HepG2 (cell line): ENCODE results near the gene MRPL38. TPM values are rescaled to one million over a fixed set of nuclear protein-coding genes. Genes with fewer than 3 reads are reported as not detected.

ENCODE experiments used
- ATAC-seq: fragments of 200-7000 bp; cut with Tn5 transposase; 3 replicates; pipeline ENCODE4 v1.9.1; 2020; ENCODE audit warnings: mild to moderate bottlenecking, moderate library complexity
- BruUV-seq: library from RNA; stranded (reverse); fragments of 400-500 nt; replicated peaks from 2 replicates; lab custom pipeline; 2021; lab: Mats Ljungman, UMichigan
- CTCF ChIA-PET: fragments of 300-600 bp; formaldehyde crosslinking; extraction: SDS; loops from one replicate; lab custom pipeline; 2021; ENCODE audit warnings: low total read pairs, inconsistent platforms, low intra/inter-chr PET ratio; lab: Yijun Ruan, JAX
- POLR2A ChIA-PET: fragments of 350-600 bp; sonication (Branson Sonifier 250); formaldehyde crosslinking; loops from one replicate; lab custom pipeline; 2020; ENCODE audit warnings: antibody characterized with exemption, inconsistent platforms; lab: Yijun Ruan, JAX
- DNase-seq: peaks from one replicate; pipeline ENCODE4 v3.0.0-alpha.2; 2015; ENCODE audit warnings: low spot score
- FAIRE-seq: peaks from 3 replicates; lab custom pipeline; 2011; peaks lifted over from hg19 to GRCh38; lab: Jason Lieb, UNC
- H2AFZ ChIP-seq: one replicate; pipeline ENCODE4 v1.6.1; 2011; ENCODE audit warnings: low read length, inconsistent platforms
- H3K27ac ChIP-seq: fragments of 300-600 bp; 3 replicates; pipeline ENCODE4 v1.8.0; 2011; ENCODE audit warnings: mixed run types, mild to moderate bottlenecking, mixed read lengths, low read length, inconsistent platforms; ENCODE audit not compliant: insufficient read depth; ENCODE audit errors: extremely low read length
- H3K27me3 ChIP-seq, 2 experiments: fragments of 200-600 bp in 1 of 2; 2 replicates in 1 of 2; 3 replicates in 1 of 2; pipeline versions ENCODE4 v1.6.0 to v1.8.0; 2011; ENCODE audit warnings: low read length in 2 of 2, mild to moderate bottlenecking in 2 of 2, moderate library complexity in 2 of 2, inconsistent platforms in 1 of 2; ENCODE audit not compliant: insufficient read depth in 2 of 2, control insufficient read depth in 1 of 2
- H3K36me3 ChIP-seq, 2 experiments: fragments of 200-600 bp in 1 of 2; replicated peaks in 1 of 2; 2 replicates in 1 of 2; 3 replicates in 1 of 2; pipeline versions ENCODE4 v1.5.1 to v1.8.0; 2011; ENCODE audit warnings: low read length in 2 of 2, inconsistent platforms in 1 of 2; ENCODE audit not compliant: insufficient read depth in 2 of 2, control insufficient read depth in 1 of 2
- H3K4me1 ChIP-seq: 2 replicates; pipeline ENCODE4 v1.5.1; 2012; ENCODE audit warnings: low read length, inconsistent platforms; ENCODE audit not compliant: insufficient read depth
- H3K4me2 ChIP-seq: 2 replicates; pipeline ENCODE4 v1.6.0; 2011; ENCODE audit warnings: low read depth, low read length, inconsistent platforms
- H3K4me3 ChIP-seq, 3 experiments: fragments of 200-600 bp in 1 of 3; sonication (generic), shearing (Covaris generic) in 1 of 3; replicated peaks in 1 of 3; 2 replicates each; pipeline ENCODE4 v1.5.1; 2011 to 2016; ENCODE audit warnings: low read length in 3 of 3, inconsistent platforms in 2 of 3, low read depth in 2 of 3, mild to moderate bottlenecking in 2 of 3, control low read depth in 1 of 3, mixed read lengths in 1 of 3; ENCODE audit not compliant: insufficient read depth in 1 of 3
- H3K79me2 ChIP-seq: one replicate; pipeline ENCODE4 v1.6.1; 2011; ENCODE audit warnings: low read length, inconsistent platforms; ENCODE audit not compliant: insufficient read depth
- H3K9ac ChIP-seq: 2 replicates; pipeline ENCODE4 v1.6.0; 2011; ENCODE audit warnings: mild to moderate bottlenecking, low read depth, low read length, inconsistent platforms; ENCODE audit not compliant: insufficient read depth
- H3K9me3 ChIP-seq: 2 replicates; pipeline ENCODE4 v1.5.1; 2012; ENCODE audit warnings: mild to moderate bottlenecking, low read length
- H4K20me1 ChIP-seq: 2 replicates; pipeline ENCODE4 v1.6.0; 2011; ENCODE audit warnings: inconsistent platforms, mild to moderate bottlenecking, low read length, moderate library complexity; ENCODE audit not compliant: insufficient read depth
- HIC2 ChIP-seq: sonication (generic); formaldehyde crosslinking; IDR thresholded peaks from 2 replicates; pipeline ENCODE4 v1.9.0; 2022; ENCODE audit warnings: low read depth, missing genetic modification reagents
- KIAA2018 ChIP-seq: sonication (generic); formaldehyde crosslinking; IDR thresholded peaks from 2 replicates; pipeline ENCODE4 v1.5.0; 2020; ENCODE audit warnings: mild to moderate bottlenecking, missing genetic modification reagents, borderline replicate concordance
- KLF11 ChIP-seq: IDR thresholded peaks from 2 replicates; pipeline ENCODE4 v1.6.1; 2016; ENCODE audit warnings: missing compliant biosample characterization
- NR2F1 ChIP-seq, 2 experiments: fragments of 450-650 bp in 1 of 2; formaldehyde crosslinking in 1 of 2; IDR thresholded peaks; 2 replicates each; pipeline versions ENCODE4 v1.5.0 to v1.6.1; 2016 to 2020; ENCODE audit warnings: mild to moderate bottlenecking in 1 of 2, missing compliant biosample characterization in 1 of 2, missing genetic modification reagents in 1 of 2, moderate library complexity in 1 of 2
- NR2F6 ChIP-seq, 2 experiments: IDR thresholded peaks; 2 replicates each; pipeline ENCODE4 v1.6.1; 2016; ENCODE audit warnings: antibody characterized with exemption in 1 of 2, mild to moderate bottlenecking in 1 of 2
- PHF20 ChIP-seq: sonication (generic); formaldehyde crosslinking; IDR thresholded peaks from 2 replicates; pipeline ENCODE4 v1.5.0; 2020; ENCODE audit warnings: mild to moderate bottlenecking, missing genetic modification reagents
- SETDB1 ChIP-seq: sonication (generic); formaldehyde crosslinking; IDR thresholded peaks from 2 replicates; pipeline ENCODE4 v1.5.1; 2020; ENCODE audit warnings: missing genetic modification reagents, mild to moderate bottlenecking, borderline replicate concordance
- ZBTB33 ChIP-seq: sonication (generic); formaldehyde crosslinking; IDR thresholded peaks from 2 replicates; pipeline ENCODE4 v1.4.0; 2020; ENCODE audit warnings: missing genetic modification reagents
- WGBS: methylation state at CpG from one replicate; pipeline ENCODE4 v1.1.6; 2017; ENCODE audit warnings: low lambda C conversion rate; 5-methylcytosine and 5-hydroxymethylcytosine counted together
- in situ Hi-C: cut with HindIII; loops from 2 replicates; pipeline ENCODE4 v1.10.0; 2017; ENCODE audit warnings: low pct_unique_long_range_greater_than_20kb; ENCODE audit not compliant: extremely low pct_ligation_motif_present
- intact Hi-C: fragments of 100-400 bp; cut with micrococcal nuclease; formaldehyde crosslinking; loops from one replicate; pipeline ENCODE4 v1.10.0; 2022; ENCODE audit not compliant: unreplicated experiment
- polyA plus RNA-seq, 8 experiments: library from polyadenylated mRNA; depleted of rRNA in 3 of 8; stranded (reverse) in 7 of 8; unstranded in 1 of 8; fragments of >200 nt; fragmentation: Illumina TruSeq in 4 of 8; extraction: Trizol in 4 of 8; gene quantifications; 2 replicates each; pipeline versions ENCODE4 v1.2.1 to v1.2.3, GENCODE V29; 2011 to 2016; ENCODE audit warnings: low read depth in 4 of 8, missing spikeins in 1 of 8, mixed read lengths in 1 of 8; ENCODE audit not compliant: insufficient read depth in 1 of 8
- total RNA-seq, 5 experiments: library from RNA; depleted of rRNA; stranded (reverse); fragments of >200 nt; fragmentation: Illumina TruSeq; extraction: Trizol; gene quantifications; 2 replicates each; pipeline ENCODE4 v1.2.3, GENCODE V29; 2016; ENCODE audit warnings: low read depth in 1 of 5

Gene MRPL38
- total and polyA plus RNA-seq, 2 of the 13 experiments (the other 11 are each of a cell fraction or from before 2014, with no cell fraction given): 83.7 to 125 TPM

DNA sequence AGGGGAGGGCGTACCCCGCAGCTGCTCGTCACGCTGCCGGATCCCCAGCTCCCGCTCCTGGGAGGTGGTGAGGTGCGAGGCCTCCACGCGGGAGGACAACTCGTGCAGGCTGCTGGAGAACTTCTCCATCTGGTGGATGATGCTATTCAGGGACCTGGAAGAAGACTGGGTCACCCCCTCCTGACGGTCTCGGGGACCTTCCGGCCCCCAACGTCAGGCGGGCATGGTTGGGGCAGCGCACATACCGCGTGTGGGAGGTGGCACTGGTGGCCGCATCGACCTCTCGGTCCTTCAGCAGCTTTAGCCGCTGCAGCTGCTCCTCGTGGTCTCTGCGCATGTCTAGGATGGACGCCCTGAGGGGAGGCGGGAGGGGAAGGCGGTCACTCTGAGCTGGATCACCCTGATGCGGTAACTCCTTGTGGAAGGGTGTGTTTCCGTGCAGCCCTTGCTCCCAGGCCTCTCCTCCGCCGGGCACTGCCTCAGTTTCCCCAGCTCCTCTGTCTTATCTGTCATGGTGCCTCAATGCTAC, 13.3 kb upstream of the MRPL38 start (continued):
- TF ChIP-seq KIAA2018: no peak
- TF ChIP-seq, all 625 proteins: peak for 0

DNA sequence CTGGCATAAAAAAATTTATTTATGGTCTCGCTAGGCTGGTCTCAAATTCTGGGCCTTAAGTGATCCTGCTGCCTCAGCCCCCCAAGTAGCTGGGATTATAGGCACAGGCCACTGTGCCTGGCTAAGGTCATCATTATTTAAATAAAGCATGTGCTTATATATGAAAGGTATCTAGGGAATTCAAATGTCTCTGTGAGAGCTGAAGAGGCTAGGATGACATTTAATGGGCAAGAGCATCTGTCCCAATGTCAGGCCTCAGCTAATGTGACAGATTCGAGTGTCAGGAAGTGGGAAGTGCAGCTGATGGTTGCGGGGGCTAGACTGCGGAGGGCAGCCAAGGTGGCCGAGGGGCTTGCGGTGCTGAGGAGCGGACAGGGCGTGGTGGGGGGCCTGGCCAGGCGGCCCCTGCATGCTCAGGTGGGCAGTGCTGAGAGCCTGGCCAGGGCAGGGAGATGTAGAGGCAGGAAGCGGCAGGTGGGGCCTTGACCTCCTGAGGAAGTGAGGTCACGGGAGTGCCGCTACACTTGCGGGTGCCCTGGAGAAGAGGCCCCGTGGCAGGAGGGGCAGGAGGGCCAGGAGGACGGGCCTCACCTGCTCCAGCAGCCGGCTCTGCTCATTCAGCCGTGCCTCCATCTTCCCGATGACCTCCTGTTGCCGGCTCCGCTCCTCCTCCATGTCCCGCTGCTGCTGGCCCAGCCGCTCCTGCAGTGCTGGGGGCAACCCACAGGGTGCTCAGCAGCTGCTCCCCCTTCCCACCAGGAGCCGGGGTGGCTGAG, 12.6 kb upstream of the MRPL38 start:
- ChIA-PET CTCF (no interaction called here), POLR2A (interaction anchor here (1.0 to 1.4 kb wide), 3 partner anchors 10 to 24 kb away, joined by 3 to 6 read pairs (median 4); partner anchors contain the start of genes FBF1 and MRPL38)
- H3K27ac ChIP-seq: no peak overlapping the region
- no peaks in the 10 kb centered on the region for H3K79me2 ChIP-seq
- no peaks in the 10 kb centered on the region for H3K36me3 ChIP-seq
- no peak overlapping the region for H3K4me2 ChIP-seq
- DNase-seq: no peak
- H3K9me3 ChIP-seq: no peaks in the 10 kb centered on the region
- H3K27me3 ChIP-seq: no peaks in the 10 kb centered on the region
- H3K9ac ChIP-seq: no peak overlapping the region
- in situ Hi-C loops: no loop called here
- no TSS peak for BruUV-seq
- H2AFZ ChIP-seq: no peak overlapping the region
- ATAC-seq: no peak
- no peak overlapping the region; a peak in 1 of 6 replicates for H3K4me3 ChIP-seq
- no peak for FAIRE-seq
- WGBS: 79% methylated on average over 17 of the region's 23 CpGs
- intact Hi-C loops: no loop called here
- no peaks in the 10 kb centered on the region for H4K20me1 ChIP-seq
- peaks cover 28% of the 10 kb centered on the region for H3K4me1 ChIP-seq
- TF ChIP-seq HIC2 (0 out of 2 replicates have a peak, but pooled peaks have one; percentile 47), NR2F6 (IDR thresholded peaks at IDR 0.05) (peak; percentile 34; the same call in 1 of the 2 replicates), NR2F6 (CRISPR knock-in tag; IDR thresholded peaks at IDR 0.05) (peak; percentile 57; the same call in 1 of the 2 replicates), KLF11 (CRISPR knock-in tag) (no peak), PHF20 (CRISPR knock-in tag) (no peak), ZBTB33 (CRISPR knock-in tag) (peak; percentile 86), NR2F1 (CRISPR knock-in tag; IDR thresholded peaks at IDR 0.05) (0 out of 4 replicates have a peak, but pooled peaks of 1 of the 2 experiments have one; percentile 18), SETDB1 (CRISPR knock-in tag) (no peak)
